Fibroblast of lung (primary cell): ENCODE data around the gene BPHL.
"Not testable (repeated sequence)": the region's sequence is repeated elsewhere in the genome, so short reads cannot be mapped to it uniquely, and the experiment has no call there.

Experiments used
- EZH2 ChIP-seq: IDR thresholded peaks from 2 replicates; pipeline ENCODE4 v1.5.1; 2012; ENCODE audit warnings: low read length, control low read depth, mild to moderate bottlenecking; ENCODE audit errors: missing control alignments
- TF ChIP-seq, protein P1 (sequence below), 2 donors: IDR thresholded peaks in 1 of 2; conservative IDR thresholded peaks in 1 of 2; 1 replicate in 1 of 2; 2 replicates in 1 of 2; pipeline ENCODE4 v1.5.1; 2011 to 2012; ENCODE audit warnings: low read length in 2 of 2, control low read depth in 1 of 2, inconsistent platforms in 1 of 2, low read depth in 1 of 2, mild to moderate bottlenecking in 1 of 2

DNA sequence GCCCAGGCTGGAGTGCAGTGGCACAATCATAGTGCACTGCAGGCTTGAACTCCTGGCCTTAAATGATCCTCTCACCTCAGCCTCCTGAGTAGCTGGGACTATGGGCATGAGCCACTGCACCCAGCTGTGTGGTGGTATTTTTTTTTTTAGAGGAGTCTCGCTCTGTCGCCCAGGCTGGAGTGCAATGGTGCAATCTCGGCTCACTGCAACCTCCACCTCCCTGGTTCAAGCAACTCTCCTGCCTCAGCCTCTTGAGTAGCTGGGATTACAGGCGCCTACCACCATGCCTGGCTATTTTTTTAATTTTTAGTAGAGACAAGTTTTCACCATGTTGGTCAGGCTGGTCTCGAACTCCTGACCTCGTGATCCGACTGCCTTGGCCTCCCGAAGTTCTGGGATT, 39.6 kb upstream of the BPHL start:
- TF ChIP-seq, protein P1, sequence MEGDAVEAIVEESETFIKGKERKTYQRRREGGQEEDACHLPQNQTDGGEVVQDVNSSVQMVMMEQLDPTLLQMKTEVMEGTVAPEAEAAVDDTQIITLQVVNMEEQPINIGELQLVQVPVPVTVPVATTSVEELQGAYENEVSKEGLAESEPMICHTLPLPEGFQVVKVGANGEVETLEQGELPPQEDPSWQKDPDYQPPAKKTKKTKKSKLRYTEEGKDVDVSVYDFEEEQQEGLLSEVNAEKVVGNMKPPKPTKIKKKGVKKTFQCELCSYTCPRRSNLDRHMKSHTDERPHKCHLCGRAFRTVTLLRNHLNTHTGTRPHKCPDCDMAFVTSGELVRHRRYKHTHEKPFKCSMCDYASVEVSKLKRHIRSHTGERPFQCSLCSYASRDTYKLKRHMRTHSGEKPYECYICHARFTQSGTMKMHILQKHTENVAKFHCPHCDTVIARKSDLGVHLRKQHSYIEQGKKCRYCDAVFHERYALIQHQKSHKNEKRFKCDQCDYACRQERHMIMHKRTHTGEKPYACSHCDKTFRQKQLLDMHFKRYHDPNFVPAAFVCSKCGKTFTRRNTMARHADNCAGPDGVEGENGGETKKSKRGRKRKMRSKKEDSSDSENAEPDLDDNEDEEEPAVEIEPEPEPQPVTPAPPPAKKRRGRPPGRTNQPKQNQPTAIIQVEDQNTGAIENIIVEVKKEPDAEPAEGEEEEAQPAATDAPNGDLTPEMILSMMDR (conservative IDR thresholded peaks at IDR 0.05 in 1 of 2, IDR thresholded peaks at IDR 0.05 in 1 of 2; ENCODE audit: low read depth in 1 of 2, low read length in 2 of 2), result not testable (repeated sequence)
- TF ChIP-seq EZH2, result not testable (repeated sequence)
